ENCODE data around the gene TIGIT. TPM values are rescaled to one million over a fixed set of nuclear protein-coding genes. Genes with fewer than 3 reads are reported as not detected.

Gene TIGIT
- total and polyA plus RNA-seq, 5 donors from 2014 or later, result 72.8 to 246 (median 235) TPM

- peaks cover 4 to 13% (median 9%) of the 10 kb centered on the region in 4 donors for H3K4me1 Mint-ChIP-seq
- Histone ChIP-seq H3K27ac (ENCODE audit: insufficient read depth, low read length, poor library complexity, severe bottlenecking) (no peak overlapping the region), H3K4me1 (ENCODE audit: control insufficient read depth, insufficient read depth, low read length, poor library complexity, severe bottlenecking) (peaks cover 4% of the 10 kb centered on the region), H3K4me3 (ENCODE audit: low read depth, low read length) (no peak overlapping the region), H3K27me3 (ENCODE audit: control insufficient read depth, insufficient read depth, low read length) (no peaks in the 10 kb centered on the region), H3K36me3 (ENCODE audit: control insufficient read depth, insufficient read depth, low read length) (peaks cover 20% of the 10 kb centered on the region), H3K9me3 (ENCODE audit: control insufficient read depth in 2 of 2, low read length in 2 of 2) (no peaks in the 10 kb centered on the region)
- peaks cover 16% of the 10 kb centered on the region for H3K36me3 Mint-ChIP-seq
- H3K9me3 Mint-ChIP-seq, result no peaks in the 10 kb centered on the region
- no peaks in the 10 kb centered on the region for H3K27me3 Mint-ChIP-seq
- H3K4me3 Mint-ChIP-seq, result no peak overlapping the region
- DNase-seq, result no peak
- no peak for ATAC-seq (ENCODE audit: low read depth in 2 of 2)
- H3K27ac Mint-ChIP-seq, result no peak overlapping the region
Measured at GRCh38 chr3:114351123-114351821, 57.4 kb downstream of the TIGIT start.

GRCh38 chr3:114351822-114352145, 58.0 kb downstream of the TIGIT start:
- Histone ChIP-seq H3K9me3 (ENCODE audit: control insufficient read depth in 2 of 2, low read length in 2 of 2) (no peaks in the 10 kb centered on the region), H3K27ac (ENCODE audit: insufficient read depth, low read length, poor library complexity, severe bottlenecking) (no peak overlapping the region), H3K36me3 (ENCODE audit: control insufficient read depth, insufficient read depth, low read length) (peaks cover 20% of the 10 kb centered on the region), H3K27me3 (ENCODE audit: control insufficient read depth, insufficient read depth, low read length) (no peaks in the 10 kb centered on the region), H3K4me1 (ENCODE audit: control insufficient read depth, insufficient read depth, low read length, poor library complexity, severe bottlenecking) (no peaks in the 10 kb centered on the region), H3K4me3 (ENCODE audit: low read depth, low read length) (no peak overlapping the region)
- H3K27me3 Mint-ChIP-seq, result no peaks in the 10 kb centered on the region
- peaks cover 18% of the 10 kb centered on the region for H3K36me3 Mint-ChIP-seq
- no peak overlapping the region for H3K27ac Mint-ChIP-seq
- H3K9me3 Mint-ChIP-seq, result no peaks in the 10 kb centered on the region
- no peak for ATAC-seq (ENCODE audit: low read depth in 2 of 2)
- no peak overlapping the region for H3K4me3 Mint-ChIP-seq
- DNase-seq, result no peak
- peaks cover 4 to 11% (median 6%) of the 10 kb centered on the region in 4 donors for H3K4me1 Mint-ChIP-seq

- Mint-ChIP-seq H3K4me1 (no peaks in the 10 kb centered on the region), H3K27ac (no peak overlapping the region), H3K4me3 (no peak overlapping the region), H3K27me3 (no peaks in the 10 kb centered on the region), H3K9me3 (no peaks in the 10 kb centered on the region), H3K36me3 (peaks cover 13% of the 10 kb centered on the region)
- peaks cover 13% of the 10 kb centered on the region for H3K36me3 ChIP-seq (ENCODE audit: control insufficient read depth, insufficient read depth, low read length)
- DNase-seq, result no peak
- no peak overlapping the region for H3K4me3 ChIP-seq (ENCODE audit: low read depth, low read length)
- no peak for ATAC-seq (ENCODE audit: low read depth in 2 of 2)
- no peaks in the 10 kb centered on the region for H3K9me3 ChIP-seq (ENCODE audit: control insufficient read depth in 2 of 2, low read length in 2 of 2)
- no peak overlapping the region for H3K27ac ChIP-seq (ENCODE audit: insufficient read depth, low read length, poor library complexity, severe bottlenecking)
- no peaks in the 10 kb centered on the region for H3K4me1 ChIP-seq (ENCODE audit: control insufficient read depth, insufficient read depth, low read length, poor library complexity, severe bottlenecking)
- no peaks in the 10 kb centered on the region for H3K27me3 ChIP-seq (ENCODE audit: control insufficient read depth, insufficient read depth, low read length)
Measured at GRCh38 chr3:114355653-114356052, 61.8 kb downstream of the TIGIT start.

GRCh38 chr3:114356066-114356465, 62.2 kb downstream of the TIGIT start:
- ATAC-seq (ENCODE audit: low read depth in 2 of 2), result no peak
- Mint-ChIP-seq H3K9me3 (no peaks in the 10 kb centered on the region), H3K4me3 (no peak overlapping the region), H3K27ac (no peak overlapping the region), H3K4me1 (no peaks in the 10 kb centered on the region), H3K27me3 (no peaks in the 10 kb centered on the region), H3K36me3 (peaks cover 13% of the 10 kb centered on the region)
- H3K36me3 ChIP-seq (ENCODE audit: control insufficient read depth, insufficient read depth, low read length), result peaks cover 10% of the 10 kb centered on the region
- no peak for DNase-seq
- no peaks in the 10 kb centered on the region for H3K4me1 ChIP-seq (ENCODE audit: control insufficient read depth, insufficient read depth, low read length, poor library complexity, severe bottlenecking)
- no peak overlapping the region for H3K27ac ChIP-seq (ENCODE audit: insufficient read depth, low read length, poor library complexity, severe bottlenecking)
- H3K9me3 ChIP-seq (ENCODE audit: control insufficient read depth in 2 of 2, low read length in 2 of 2), result no peaks in the 10 kb centered on the region
- H3K27me3 ChIP-seq (ENCODE audit: control insufficient read depth, insufficient read depth, low read length), result no peaks in the 10 kb centered on the region
- H3K4me3 ChIP-seq (ENCODE audit: low read depth, low read length), result no peak overlapping the region

- Mint-ChIP-seq H3K36me3 (peaks cover 12% of the 10 kb centered on the region), H3K27ac (no peak overlapping the region), H3K4me3 (no peak overlapping the region), H3K9me3 (no peaks in the 10 kb centered on the region), H3K4me1 (no peaks in the 10 kb centered on the region), H3K27me3 (no peaks in the 10 kb centered on the region)
- Histone ChIP-seq H3K27ac (ENCODE audit: insufficient read depth, low read length, poor library complexity, severe bottlenecking) (no peak overlapping the region), H3K9me3 (ENCODE audit: control insufficient read depth in 2 of 2, low read length in 2 of 2) (no peaks in the 10 kb centered on the region), H3K4me1 (ENCODE audit: control insufficient read depth, insufficient read depth, low read length, poor library complexity, severe bottlenecking) (no peaks in the 10 kb centered on the region), H3K27me3 (ENCODE audit: control insufficient read depth, insufficient read depth, low read length) (no peaks in the 10 kb centered on the region), H3K36me3 (ENCODE audit: control insufficient read depth, insufficient read depth, low read length) (peaks cover 6% of the 10 kb centered on the region), H3K4me3 (ENCODE audit: low read depth, low read length) (no peak overlapping the region)
- no peak for ATAC-seq (ENCODE audit: low read depth in 2 of 2)
- DNase-seq, result no peak
Measured at GRCh38 chr3:114356525-114356924, 62.7 kb downstream of the TIGIT start.

Other genes starting within 250 kb of the TIGIT start
- gene CCDC191, start 237.5 kb upstream of the TIGIT start, total RNA-seq, result 6.5 TPM
- 1 to 10 TPM in 3 of 4 donors, under 1 TPM in 1; 0.87 to 3.3 (median 1.3) TPM for gene CCDC191, start 237.5 kb upstream of the TIGIT start, polyA plus RNA-seq
- 40.2 TPM for gene QTRT2, start 237.3 kb upstream of the TIGIT start, total RNA-seq
- 10 to 100 TPM in 3 of 4 donors, 1 to 10 TPM in 1; 8.3 to 14.1 (median 10.8) TPM for gene QTRT2, start 237.3 kb upstream of the TIGIT start, polyA plus RNA-seq
- 0.25 TPM for gene DRD3, start 115.0 kb upstream of the TIGIT start, total RNA-seq
- gene DRD3, start 115.0 kb upstream of the TIGIT start, polyA plus RNA-seq, result under 1 TPM in 3 of 4 donors, not detected in 1; 0.15 to 0.49 (median 0.35) TPM
- 1.7 TPM for gene ZNF80, start 56.5 kb upstream of the TIGIT start, total RNA-seq
- 1 to 10 TPM in 3 of 4 donors, under 1 TPM in 1; 0.36 to 8.4 (median 5.8) TPM for gene ZNF80, start 56.5 kb upstream of the TIGIT start, polyA plus RNA-seq

Measured in CD4-positive, CD25-positive, alpha-beta regulatory T cell (primary cell).